AG10803 (cell line): Measurements from ENCODE around the gene CDC42.
A peak's percentile ranks its signal among the peaks of the same experiment; 100 is the strongest.

Experiments used
- DNase-seq: peaks from one replicate; pipeline ENCODE4 v3.0.0; 2010; ENCODE audit warnings: low read depth
- H3K4me3 ChIP-seq: 2 replicates; pipeline ENCODE4 v1.5.1; 2011; ENCODE audit warnings: mild to moderate bottlenecking, low read length, control low read depth
- TF ChIP-seq, protein P1 (sequence below): conservative IDR thresholded peaks from 2 replicates; pipeline ENCODE4 v1.5.1; 2011; ENCODE audit warnings: mild to moderate bottlenecking, low read length, control low read depth, inconsistent platforms

The CDC42 gene

DNA sequence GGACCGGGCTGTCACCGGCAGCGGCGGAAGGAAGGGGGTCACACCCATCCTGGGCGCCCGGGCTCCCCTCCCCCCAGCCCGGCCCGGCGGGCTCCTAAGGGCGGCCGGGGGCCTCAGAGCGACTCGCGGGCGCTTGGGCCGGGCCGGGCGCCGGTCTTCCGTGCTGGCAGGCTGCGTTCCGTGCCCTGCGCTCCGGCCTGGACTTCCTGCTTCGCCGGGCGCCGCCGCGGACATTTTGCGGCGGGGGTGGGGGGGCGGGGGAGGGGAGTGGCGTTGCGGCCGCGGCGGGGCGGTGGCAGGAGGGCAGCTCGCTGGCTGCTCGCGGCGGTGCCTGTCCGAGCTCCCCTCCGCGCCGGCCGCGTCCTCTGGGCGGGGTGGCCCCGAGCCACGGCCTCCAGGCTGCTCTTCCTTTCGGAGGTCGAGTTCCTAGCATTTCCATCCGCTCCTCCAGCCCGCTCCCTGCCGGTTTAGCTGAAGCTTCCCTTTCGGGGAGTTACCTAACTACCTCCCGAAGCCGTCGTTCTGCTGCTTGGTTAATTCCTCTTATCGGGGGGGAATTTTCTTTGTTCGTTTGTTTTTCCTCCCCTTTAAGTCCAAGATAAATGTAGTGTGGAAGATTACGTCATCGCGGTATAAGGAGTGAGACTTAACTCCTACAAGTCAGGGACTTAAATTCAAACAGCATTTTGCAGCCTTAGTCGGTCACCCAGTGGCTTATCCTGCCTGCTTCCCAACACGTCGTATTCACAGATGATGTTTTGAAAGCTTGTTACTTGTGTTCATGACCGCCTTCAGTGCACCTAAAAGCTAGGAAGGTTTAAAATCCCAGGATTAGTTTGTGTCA, 730 bp downstream of the CDC42 start:
- peak overlapping the region; percentile 76 for H3K4me3 ChIP-seq
- peak; percentile 69 for DNase-seq
- TF ChIP-seq, protein P1, sequence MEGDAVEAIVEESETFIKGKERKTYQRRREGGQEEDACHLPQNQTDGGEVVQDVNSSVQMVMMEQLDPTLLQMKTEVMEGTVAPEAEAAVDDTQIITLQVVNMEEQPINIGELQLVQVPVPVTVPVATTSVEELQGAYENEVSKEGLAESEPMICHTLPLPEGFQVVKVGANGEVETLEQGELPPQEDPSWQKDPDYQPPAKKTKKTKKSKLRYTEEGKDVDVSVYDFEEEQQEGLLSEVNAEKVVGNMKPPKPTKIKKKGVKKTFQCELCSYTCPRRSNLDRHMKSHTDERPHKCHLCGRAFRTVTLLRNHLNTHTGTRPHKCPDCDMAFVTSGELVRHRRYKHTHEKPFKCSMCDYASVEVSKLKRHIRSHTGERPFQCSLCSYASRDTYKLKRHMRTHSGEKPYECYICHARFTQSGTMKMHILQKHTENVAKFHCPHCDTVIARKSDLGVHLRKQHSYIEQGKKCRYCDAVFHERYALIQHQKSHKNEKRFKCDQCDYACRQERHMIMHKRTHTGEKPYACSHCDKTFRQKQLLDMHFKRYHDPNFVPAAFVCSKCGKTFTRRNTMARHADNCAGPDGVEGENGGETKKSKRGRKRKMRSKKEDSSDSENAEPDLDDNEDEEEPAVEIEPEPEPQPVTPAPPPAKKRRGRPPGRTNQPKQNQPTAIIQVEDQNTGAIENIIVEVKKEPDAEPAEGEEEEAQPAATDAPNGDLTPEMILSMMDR = peak; percentile 14; the same call in 1 of the 2 replicates

DNA sequence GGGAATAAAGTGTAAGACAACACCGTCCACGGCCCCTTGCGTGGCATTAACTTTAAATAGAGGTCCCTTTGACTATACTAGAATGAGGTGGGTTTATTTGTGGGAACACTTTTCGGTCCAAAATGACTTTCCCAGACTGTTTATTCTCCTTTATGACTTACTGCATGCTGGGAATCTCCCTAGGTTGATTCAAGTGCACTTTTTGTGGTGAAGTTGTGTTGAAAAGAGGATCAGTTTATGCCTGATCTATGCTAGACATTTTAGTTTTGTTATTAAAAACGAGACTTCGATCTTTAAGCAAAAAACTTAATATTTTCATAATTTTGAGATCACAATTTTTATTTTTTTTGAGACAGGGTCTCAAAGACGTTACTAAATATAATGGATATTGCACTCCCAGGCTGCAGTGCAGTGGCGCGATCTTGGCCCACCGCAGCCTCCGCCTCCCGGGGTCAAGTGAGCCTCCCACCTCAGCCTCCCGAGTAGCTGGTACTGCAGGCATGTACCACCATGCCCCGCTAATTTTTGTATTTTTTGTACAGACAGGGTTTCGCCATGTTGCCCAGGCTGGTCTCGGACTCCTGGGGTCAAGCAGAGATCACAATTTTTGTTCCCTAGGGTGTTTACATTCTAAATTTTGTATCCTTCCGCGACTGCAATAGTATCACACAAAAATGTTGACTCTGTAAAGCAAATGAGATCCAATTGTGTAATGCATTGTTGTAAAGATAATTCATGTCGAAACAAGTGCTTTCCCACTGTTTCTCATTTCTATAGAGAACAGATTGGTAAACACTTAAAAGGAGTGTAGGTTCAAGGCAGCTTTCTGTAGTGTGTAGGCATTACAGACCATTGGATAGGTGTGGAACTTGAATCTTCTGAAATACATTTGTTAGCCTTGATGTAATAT, 1.6 kb downstream of the CDC42 start:
- H3K4me3 ChIP-seq = peak overlapping the region; percentile 76
- TF ChIP-seq, protein P1 = no peak
- DNase-seq = peak; percentile 31

DNA sequence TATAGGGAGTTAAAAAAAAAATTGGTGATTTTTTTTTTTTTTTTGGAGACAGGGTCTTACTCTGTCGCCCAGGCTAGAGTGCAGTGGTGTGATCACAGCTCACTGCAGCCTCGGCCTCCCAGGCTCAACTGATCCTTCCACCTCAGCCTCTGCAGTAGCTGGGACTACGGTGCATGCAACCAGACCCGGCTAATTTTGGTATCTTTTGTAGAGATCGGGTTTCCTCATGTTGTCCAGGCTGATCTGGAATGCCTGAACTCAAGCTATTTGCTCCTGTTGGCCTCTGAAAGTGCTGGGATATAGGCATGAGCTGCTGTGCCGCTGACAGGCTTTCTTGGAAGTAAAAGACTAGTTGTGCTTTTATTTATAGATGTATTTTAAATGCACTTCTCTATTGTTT, 3.0 kb downstream of the CDC42 start:
- no peak for DNase-seq
- H3K4me3 ChIP-seq = no peak overlapping the region
- TF ChIP-seq, protein P1 = no peak

DNA sequence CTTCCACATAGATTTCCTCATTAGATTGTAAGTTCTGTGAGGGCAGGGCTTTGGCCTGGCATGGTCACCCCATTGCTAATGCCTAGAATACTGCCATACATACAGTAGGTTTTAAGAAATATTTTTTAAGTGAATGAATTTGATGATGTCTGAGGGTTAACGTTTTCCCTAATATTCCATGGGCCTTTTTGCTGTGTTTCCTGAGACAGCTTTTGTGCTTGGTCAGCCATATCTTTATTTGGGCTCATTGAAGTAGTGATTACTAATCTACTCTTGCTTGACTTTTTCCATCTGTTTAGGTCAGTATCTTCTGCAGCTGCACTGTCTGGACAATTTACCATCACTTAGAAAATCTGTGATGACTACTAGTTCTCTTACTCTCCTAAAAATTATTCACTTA, 3.5 kb downstream of the CDC42 start:
- TF ChIP-seq, protein P1 = no peak
- no peak for DNase-seq
- H3K4me3 ChIP-seq = no peak overlapping the region

DNA sequence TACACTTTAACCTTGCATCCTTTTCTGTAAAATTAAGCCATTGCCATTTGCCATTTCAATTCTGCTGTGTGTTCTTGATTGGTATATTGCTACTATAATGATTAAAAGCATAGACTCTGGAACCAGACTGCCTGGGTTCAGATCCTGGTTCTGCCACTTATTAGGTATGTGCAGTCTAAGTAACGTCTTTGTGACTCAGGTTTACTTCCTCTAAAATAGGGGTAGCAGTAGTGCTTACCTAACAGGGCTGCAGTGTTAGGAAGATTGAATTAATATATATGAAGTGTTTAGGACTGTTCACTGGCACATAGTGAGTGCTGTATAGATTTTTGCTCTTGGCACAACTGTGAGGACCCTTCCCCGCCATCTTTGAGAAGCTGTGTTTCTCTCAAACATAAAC, 4.4 kb downstream of the CDC42 start:
- TF ChIP-seq, protein P1 = no peak
- no peak overlapping the region for H3K4me3 ChIP-seq

DNA sequence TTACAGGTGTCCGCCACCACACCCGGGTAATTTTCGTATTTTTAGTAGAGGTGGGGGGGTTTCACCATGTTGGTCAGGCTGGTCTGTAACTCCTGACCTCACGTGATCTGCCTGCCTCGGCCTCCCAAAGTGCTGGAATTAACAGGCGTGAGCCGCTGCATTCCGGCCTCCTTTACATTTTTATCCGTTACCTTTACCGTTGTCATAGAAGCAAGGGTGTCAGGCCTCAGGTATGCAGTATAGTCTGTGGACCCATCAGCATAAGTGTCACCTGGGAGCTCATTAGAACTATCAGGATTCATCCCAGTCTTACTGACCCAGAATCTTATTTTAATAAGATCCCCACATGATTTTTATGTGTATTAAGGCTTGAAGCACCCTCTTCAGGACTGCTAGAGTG, 5.4 kb downstream of the CDC42 start:
- DNase-seq = no peak
- TF ChIP-seq, protein P1 = no peak
- no peak overlapping the region for H3K4me3 ChIP-seq

More for the DNA sequence above, 4.4 kb downstream of the CDC42 start:
- no peak for DNase-seq
